GM23248 (cell line): ENCODE measurements around the gene RGS14.

ENCODE experiments used
- EZH2 ChIP-seq: fragments of 200-600 bp; sonication (generic); IDR thresholded peaks from 2 replicates; pipeline ENCODE4 v1.6.1; 2018; ENCODE audit warnings: antibody characterized with exemption, mild to moderate bottlenecking; ENCODE audit not compliant: insufficient read depth, poor library complexity, severe bottlenecking
- EZH2phosphoT487 ChIP-seq: fragments of 200-600 bp; sonication (generic); IDR thresholded peaks from 2 replicates; pipeline ENCODE4 v1.6.1; 2018; ENCODE audit warnings: antibody characterized with exemption, moderate library complexity, mild to moderate bottlenecking, low read depth; ENCODE audit not compliant: insufficient read depth

- TF ChIP-seq EZH2phosphoT487 (no peak), EZH2 (no peak)
These were observed 5.8 kb downstream of the RGS14 start for GRCh38 chr5:177363565-177363964.
